22Rv1 (cell line): ENCODE data around the gene NSUN5.
A peak's percentile ranks its signal among the peaks of the same experiment; 100 is the strongest.

Experiments used
- ZFX ChIP-seq: fragments of 450-650 bp; IDR thresholded peaks from 2 replicates; pipeline ENCODE4 v1.6.1; 2017; ENCODE audit warnings: antibody characterized with exemption, borderline replicate concordance
- TF ChIP-seq, protein P1 (sequence below): fragments of 450-650 bp; IDR thresholded peaks from 2 replicates; pipeline ENCODE4 v1.5.1; 2017; ENCODE audit warnings: mild to moderate bottlenecking

DNA sequence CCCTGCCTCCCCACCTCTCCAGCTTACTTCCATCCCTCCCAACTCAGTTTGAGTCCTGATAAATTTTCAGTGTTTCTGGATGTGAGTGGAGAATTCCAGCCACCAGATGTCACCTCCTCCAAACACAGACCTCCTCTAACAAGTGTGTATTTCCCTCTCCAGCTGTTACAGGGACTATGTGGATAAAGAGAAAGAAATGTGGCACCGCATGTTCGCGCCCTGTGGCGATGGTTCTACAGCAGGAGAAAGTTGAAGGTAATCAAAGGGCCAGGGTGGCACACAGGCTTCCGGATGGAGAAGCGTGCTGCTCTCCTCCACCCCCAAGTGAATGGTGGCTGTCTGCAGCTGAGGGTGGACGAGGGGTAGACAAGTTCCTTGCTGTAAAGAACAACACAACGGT is 34.0 kb upstream of the NSUN5 start:
- TF ChIP-seq, protein P1, sequence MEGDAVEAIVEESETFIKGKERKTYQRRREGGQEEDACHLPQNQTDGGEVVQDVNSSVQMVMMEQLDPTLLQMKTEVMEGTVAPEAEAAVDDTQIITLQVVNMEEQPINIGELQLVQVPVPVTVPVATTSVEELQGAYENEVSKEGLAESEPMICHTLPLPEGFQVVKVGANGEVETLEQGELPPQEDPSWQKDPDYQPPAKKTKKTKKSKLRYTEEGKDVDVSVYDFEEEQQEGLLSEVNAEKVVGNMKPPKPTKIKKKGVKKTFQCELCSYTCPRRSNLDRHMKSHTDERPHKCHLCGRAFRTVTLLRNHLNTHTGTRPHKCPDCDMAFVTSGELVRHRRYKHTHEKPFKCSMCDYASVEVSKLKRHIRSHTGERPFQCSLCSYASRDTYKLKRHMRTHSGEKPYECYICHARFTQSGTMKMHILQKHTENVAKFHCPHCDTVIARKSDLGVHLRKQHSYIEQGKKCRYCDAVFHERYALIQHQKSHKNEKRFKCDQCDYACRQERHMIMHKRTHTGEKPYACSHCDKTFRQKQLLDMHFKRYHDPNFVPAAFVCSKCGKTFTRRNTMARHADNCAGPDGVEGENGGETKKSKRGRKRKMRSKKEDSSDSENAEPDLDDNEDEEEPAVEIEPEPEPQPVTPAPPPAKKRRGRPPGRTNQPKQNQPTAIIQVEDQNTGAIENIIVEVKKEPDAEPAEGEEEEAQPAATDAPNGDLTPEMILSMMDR = peak; percentile 74
- no peak for TF ChIP-seq ZFX
